SK-N-MC (cell line): ENCODE data around the gene GRAMD2A.

Experiments used
- DNase-seq: peaks from one replicate; pipeline ENCODE4 v3.0.0-alpha.2; 2011; ENCODE audit warnings: low read depth, low spot score
- H3K27ac ChIP-seq: fragments of 200-600 bp; sonication (generic); 2 replicates; pipeline ENCODE4 v1.5.1; 2016; ENCODE audit warnings: mixed run types
- H3K36me3 ChIP-seq: fragments of 200-600 bp; sonication (generic); 2 replicates; pipeline ENCODE4 v1.6.1; 2017; ENCODE audit warnings: antibody characterized with exemption, low read length, mixed read lengths; ENCODE audit not compliant: insufficient read depth
- H3K4me3 ChIP-seq: fragments of 200-600 bp; sonication (generic); 2 replicates; pipeline ENCODE4 v1.5.1; 2016
- H3K9ac ChIP-seq: fragments of 200-600 bp; sonication (generic); 2 replicates; pipeline ENCODE4 v1.8.0; 2017; ENCODE audit warnings: mixed run types, mixed read lengths; ENCODE audit not compliant: insufficient read length
- H3K9me3 ChIP-seq: fragments of 200-600 bp; sonication (generic); 2 replicates; pipeline ENCODE4 v1.6.1; 2017; ENCODE audit warnings: low read depth, mild to moderate bottlenecking, antibody characterized with exemption, low read length, moderate library complexity, mixed read lengths
- EZH2 ChIP-seq: fragments of 200-600 bp; sonication (generic); IDR thresholded peaks from one replicate; pipeline ENCODE4 v1.6.1; 2017; ENCODE audit warnings: antibody characterized with exemption
- FOXP2 ChIP-seq: optimal IDR thresholded peaks from 2 replicates; pipeline ENCODE3; 2011; ENCODE audit warnings: mild to moderate bottlenecking, moderate library complexity; ENCODE audit not compliant: insufficient read depth; ENCODE audit errors: extremely low read length, control extremely low read depth
- POLR2AphosphoS5 ChIP-seq: IDR thresholded peaks from 2 replicates; pipeline ENCODE4 v1.6.1; 2012; ENCODE audit warnings: mild to moderate bottlenecking, low read depth, low read length, borderline replicate concordance

Gene GRAMD2A

DNA sequence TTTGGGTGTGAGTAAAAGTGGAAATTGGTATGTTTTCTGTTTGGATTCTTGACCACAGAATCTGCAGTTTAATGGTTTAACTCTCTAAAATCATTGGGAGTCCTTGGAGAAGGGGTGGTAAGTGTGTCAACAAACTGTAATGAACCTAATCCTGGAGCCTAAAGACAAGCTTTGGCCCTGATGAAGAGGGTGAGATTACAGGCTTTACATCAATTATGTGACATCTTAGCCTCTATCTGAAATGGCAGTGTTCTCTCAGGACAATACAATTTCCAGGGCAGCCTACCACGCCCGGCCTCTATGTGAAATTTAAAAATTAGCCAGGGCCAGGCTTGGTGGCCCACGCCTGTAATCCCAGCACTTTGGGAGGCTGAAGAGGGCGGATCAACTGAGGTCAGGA, 37.7 kb upstream of the GRAMD2A start:
- H3K4me3 ChIP-seq, result no peak overlapping the region
- no peak overlapping the region for H3K9ac ChIP-seq
- TF ChIP-seq POLR2AphosphoS5, result no peak
- no peak for TF ChIP-seq FOXP2
- no peak for TF ChIP-seq EZH2
- peaks cover 2% of the 10 kb centered on the region; the same call in 1 of the 2 replicates for H3K36me3 ChIP-seq
- DNase-seq, result no peak
- H3K27ac ChIP-seq, result no peak overlapping the region
- H3K9me3 ChIP-seq, result no peaks in the 10 kb centered on the region

DNA sequence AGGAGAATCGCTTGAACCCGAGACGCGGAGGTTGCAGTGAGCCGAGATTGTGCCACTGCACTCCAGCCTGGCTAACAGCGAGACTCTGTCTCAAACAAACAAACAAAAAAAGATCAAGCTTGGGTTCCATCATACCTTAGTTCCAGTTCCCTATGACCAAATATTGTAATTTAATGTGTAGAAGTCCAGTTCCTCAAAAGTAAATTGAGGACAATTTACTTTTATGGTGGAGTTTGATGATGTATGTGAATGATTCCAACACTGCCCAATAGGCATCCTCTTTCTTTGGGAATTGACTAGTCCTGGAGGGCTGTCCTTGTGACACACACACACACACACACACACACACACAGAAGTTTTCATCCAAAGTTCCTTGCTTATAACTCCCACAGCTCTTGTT, 36.2 kb upstream of the GRAMD2A start:
- no peak for TF ChIP-seq FOXP2
- TF ChIP-seq POLR2AphosphoS5, result no peak
- TF ChIP-seq EZH2, result no peak
- no peak overlapping the region for H3K4me3 ChIP-seq

DNA sequence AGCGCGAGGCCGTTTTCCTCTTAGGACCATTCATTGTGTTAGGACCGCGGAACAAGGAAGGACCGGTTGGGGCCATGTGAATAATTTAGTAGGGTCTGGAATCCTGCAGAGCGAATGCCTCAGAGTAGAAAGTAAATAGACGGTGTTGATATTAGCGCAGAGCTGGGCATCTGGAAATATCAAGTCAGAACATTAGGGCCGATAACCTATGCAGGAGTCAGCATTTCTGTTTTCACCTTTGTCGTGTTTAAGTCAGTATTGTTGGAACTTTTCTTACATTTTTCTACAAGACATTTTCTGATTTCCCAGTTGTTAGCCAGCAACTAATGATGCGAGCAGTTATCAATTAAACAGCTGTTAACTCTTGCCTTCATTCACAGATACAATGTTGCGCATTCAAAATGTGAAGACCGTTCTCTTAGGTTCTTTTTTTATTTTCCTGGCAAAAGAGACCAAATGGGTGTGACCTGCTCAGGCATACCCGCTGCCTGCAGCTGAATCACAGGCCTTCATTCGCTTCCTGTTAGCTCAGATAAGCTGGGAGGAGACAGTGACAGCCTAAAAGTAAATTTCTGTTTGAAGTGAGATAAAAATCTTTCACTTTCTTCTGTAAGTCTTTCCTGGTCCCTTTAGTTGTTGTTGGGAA, 34.4 kb upstream of the GRAMD2A start:
- peak overlapping the region; percentile 79 for H3K27ac ChIP-seq
- no peaks in the 10 kb centered on the region for H3K9me3 ChIP-seq
- peak overlapping the region; percentile 53 for H3K9ac ChIP-seq
- no peak for DNase-seq
- TF ChIP-seq POLR2AphosphoS5 (no peak), EZH2 (no peak), FOXP2 (no peak)
- H3K4me3 ChIP-seq, result peak overlapping the region; percentile 96
- H3K36me3 ChIP-seq, result no peaks in the 10 kb centered on the region

More for the DNA sequence above, 36.2 kb upstream of the GRAMD2A start:
- Histone ChIP-seq H3K9ac (no peak overlapping the region), H3K9me3 (no peaks in the 10 kb centered on the region), H3K36me3 (no peaks in the 10 kb centered on the region), H3K27ac (no peak overlapping the region)
- no peak for DNase-seq

DNA sequence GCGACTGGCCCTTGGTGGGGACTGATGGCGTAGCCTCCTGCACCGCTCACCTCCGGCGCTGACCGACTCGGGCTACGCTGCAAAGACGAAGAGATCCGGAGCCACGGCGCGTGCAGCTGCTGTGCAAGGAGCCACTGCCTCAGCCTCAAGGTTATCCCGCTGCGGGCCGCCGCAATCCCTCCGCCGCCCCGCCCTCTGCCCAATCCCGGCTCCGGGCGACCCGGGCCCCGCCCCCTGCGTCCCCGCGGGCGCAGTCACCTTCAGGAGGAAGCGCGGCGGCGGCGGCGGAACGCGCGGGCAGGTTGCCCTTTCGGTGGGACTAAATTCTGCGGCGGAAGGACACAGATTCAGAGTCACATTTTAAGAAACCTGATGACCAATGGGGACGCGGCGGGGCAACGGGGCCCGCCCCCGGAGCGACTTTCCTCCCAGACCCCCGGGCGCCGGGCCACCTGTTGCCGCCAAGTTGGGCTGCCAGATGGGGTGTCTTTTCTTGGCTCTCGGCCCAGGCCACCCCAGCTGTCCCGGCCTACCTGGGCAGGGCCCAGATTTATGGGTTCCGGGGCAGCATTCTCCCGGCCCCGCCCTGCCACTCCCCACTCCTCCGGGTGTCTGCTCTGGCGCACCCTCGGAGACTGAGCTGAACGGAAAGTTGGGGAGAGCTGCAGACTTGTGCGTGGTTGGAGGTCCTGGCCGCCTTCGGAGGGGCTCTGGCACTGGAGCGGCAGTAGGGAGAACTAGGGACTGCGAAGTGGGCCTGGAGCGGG, 33.7 kb upstream of the GRAMD2A start, which contains the start of gene PKM:
PKM (minus strand) TSS at position 125 of the 767 bp plus-strand sequence. CDS start 12,093 bp downstream, outside the sequence.
- DNase-seq, result peak; percentile 91
- TF ChIP-seq EZH2 (no peak), POLR2AphosphoS5 (peak; percentile 96), FOXP2 (peak; percentile 38)

DNA sequence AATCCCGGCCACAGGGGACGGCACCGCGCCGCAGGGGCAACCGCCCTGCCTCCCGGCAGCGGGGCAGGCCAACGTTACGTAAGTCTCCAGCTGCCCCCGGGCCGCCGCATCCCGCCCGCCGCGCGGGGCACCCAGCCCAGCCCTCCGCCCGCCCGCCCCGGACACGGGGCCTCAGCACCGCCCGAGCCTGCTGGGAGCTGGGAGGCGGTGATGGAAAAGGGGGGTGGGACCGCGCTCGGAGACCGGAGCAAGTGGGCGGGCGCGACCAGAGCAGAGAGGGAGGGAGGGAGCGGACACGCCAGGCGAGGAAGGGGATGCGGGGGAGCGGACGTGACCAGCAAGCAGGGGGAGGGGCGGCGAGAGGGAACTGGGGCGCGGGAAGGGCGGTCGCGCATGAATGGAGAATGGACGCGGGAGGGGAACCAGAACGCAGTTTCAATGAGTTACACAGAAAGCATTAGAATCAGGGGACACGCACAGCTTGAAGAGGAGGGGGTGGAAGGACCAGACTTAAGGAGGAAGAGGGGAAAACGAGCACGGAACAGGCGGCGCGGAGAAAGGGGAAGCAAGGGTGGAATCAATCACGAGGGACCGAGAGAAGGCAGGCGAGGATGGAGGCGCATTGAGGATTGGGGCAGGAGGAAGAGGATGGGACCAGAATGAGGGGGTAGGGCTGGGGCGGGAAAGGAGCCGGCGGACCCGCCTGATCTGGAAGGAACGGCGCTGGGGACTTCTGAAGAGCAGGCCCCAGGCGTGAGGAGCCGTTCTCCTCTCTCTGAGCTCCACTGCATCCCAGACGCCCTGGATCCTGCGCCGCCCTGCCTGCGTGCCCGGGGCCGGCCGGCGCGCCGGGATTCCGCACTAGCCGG, 32.8 kb upstream of the GRAMD2A start:
- TF ChIP-seq POLR2AphosphoS5 (peak; percentile 61; the same call in 1 of the 2 replicates), FOXP2 (no peak)

More for the DNA sequence above, 33.7 kb upstream of the GRAMD2A start, which contains the start of gene PKM:
- Histone ChIP-seq H3K9me3 (no peaks in the 10 kb centered on the region), H3K4me3 (peak within 1 kb of the TSS; percentile 96), H3K27ac (peak within 1 kb of the TSS; percentile 79), H3K9ac (peak within 1 kb of the TSS; percentile 78), H3K36me3 (no peaks in the 10 kb centered on the region)

DNA sequence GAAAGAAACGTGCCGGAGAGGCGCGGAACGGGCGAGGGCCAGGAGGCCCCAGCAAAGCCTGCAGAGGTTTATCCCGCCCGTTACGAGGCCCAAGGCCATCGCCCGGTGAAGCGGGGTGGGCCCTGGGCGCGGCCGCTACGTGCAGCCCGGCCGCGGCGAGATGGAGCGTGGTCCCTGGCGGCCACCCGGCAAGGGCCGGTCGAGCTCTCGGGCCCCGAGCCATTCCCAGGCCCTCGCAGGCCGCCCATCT, 32.3 kb upstream of the GRAMD2A start:
- Histone ChIP-seq H3K9me3 (no peaks in the 10 kb centered on the region), H3K36me3 (peaks cover 8% of the 10 kb centered on the region), H3K9ac (peak overlapping the region; percentile 78), H3K4me3 (peak overlapping the region; percentile 96), H3K27ac (peak overlapping the region; percentile 69)
- DNase-seq, result no peak
- TF ChIP-seq POLR2AphosphoS5 (no peak), FOXP2 (no peak), EZH2 (no peak)

More for the DNA sequence above, 32.8 kb upstream of the GRAMD2A start:
- Histone ChIP-seq H3K36me3 (peaks cover 6% of the 10 kb centered on the region), H3K9me3 (no peaks in the 10 kb centered on the region), H3K27ac (peak overlapping the region; percentile 69), H3K9ac (peak overlapping the region; percentile 78), H3K4me3 (peak overlapping the region; percentile 96)
- DNase-seq, result no peak

DNA sequence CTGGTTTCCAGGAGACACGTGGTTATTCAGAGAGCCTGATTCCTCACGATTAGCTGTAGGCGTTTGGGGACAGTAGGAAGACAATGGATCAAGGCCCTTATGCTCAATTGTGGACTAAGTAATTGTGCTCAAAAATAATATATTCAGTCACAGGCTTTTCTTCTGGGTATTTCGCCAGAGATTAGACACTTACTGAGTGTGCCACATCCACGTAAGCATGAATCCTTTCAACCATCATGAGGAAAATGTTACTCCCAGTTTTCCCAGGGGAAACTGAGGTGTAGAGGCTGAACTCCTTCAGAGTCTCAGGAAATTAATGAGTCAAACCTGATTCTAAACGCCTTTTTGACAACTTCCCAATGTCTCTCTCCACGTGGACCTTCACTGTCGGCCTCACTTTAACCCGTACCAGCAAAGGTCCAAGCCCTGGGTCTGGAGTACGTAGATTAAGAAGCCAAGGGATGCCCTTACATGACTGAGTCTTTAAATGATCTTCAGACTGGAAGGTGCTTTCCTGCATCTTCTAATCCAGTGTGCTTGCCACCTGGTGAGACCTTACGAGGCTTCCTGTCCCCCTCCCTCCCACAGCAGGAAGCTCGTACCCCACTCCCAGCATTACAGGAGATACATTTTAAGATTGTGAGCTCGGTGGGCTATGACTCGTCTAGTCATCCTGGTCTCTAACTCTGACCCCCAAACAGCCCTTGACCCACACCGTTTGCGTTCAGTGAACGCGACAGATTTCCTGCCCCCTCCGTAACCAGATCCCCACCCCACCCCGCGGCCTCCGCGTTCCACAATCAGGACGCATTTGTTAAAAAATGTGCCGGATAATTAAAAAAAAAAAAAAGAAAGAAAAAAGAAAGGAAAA, 31.7 kb upstream of the GRAMD2A start:
- Histone ChIP-seq H3K4me3 (peak overlapping the region; percentile 96), H3K36me3 (peaks cover 11% of the 10 kb centered on the region), H3K27ac (peak overlapping the region; percentile 69), H3K9ac (peak overlapping the region; percentile 78), H3K9me3 (no peaks in the 10 kb centered on the region)
- TF ChIP-seq FOXP2 (no peak), EZH2 (no peak), POLR2AphosphoS5 (no peak)
- no peak for DNase-seq

DNA sequence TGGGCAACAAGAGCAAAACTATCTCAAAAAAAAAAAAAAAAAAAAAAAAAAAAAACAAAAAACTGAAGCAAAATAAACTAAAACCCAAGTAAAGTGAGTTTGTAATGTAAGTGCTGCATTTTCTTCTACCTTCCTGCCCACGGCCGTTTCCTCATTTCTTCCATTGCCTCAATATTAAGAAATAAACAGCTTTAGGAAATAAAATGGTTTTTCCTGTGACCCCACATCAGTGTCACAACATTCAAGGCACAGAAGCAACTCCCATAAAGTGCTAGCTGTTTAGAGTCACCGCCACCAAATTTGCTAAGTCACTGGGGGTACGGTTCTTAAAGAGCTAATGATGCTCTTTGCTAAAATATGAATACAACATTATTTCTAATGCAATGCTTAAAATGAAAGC, 30.1 kb upstream of the GRAMD2A start:
- Histone ChIP-seq H3K4me3 (peak overlapping the region; percentile 96), H3K9ac (no peak overlapping the region), H3K36me3 (peaks cover 26% of the 10 kb centered on the region), H3K27ac (peak overlapping the region; percentile 69), H3K9me3 (no peaks in the 10 kb centered on the region)
- DNase-seq, result no peak
- TF ChIP-seq EZH2 (no peak), FOXP2 (no peak), POLR2AphosphoS5 (no peak)
